ENCODE results near the gene ABCA2.

The ABCA2 gene

GRCh38 chr9:136994180-136994887 lies 33.7 kb downstream of the ABCA2 start:
- Histone ChIP-seq H3K9me3 (no peaks in the 10 kb centered on the region), H4K20me1 (peaks cover 24% of the 10 kb centered on the region), H3K27me3 (no peaks in the 10 kb centered on the region), H3K36me3 (peaks cover 15% of the 10 kb centered on the region), H3K4me2 (peak overlapping the region; percentile 99), H3K9ac (no peak overlapping the region), H3K4me1 (peaks cover 67% of the 10 kb centered on the region), H3K4me3 (no peak overlapping the region), H3K27ac (no peak overlapping the region)
- TF ChIP-seq Cebpa-rat (IDR thresholded peaks at IDR 0.05), result no peak

GRCh38 chr9:136992819-136993369 lies 35.1 kb downstream of the ABCA2 start:
- Histone ChIP-seq H3K4me1 (peaks cover 55% of the 10 kb centered on the region), H3K27me3 (no peaks in the 10 kb centered on the region; the same call in 1 of the 2 replicates), H3K9ac (peak overlapping the region; percentile 89), H3K4me2 (peak overlapping the region; percentile 99), H4K20me1 (peaks cover 24% of the 10 kb centered on the region), H3K9me3 (no peaks in the 10 kb centered on the region), H3K4me3 (peak overlapping the region; percentile 82), H3K36me3 (peaks cover 15% of the 10 kb centered on the region), H3K27ac (peak overlapping the region; percentile 87)
- TF ChIP-seq Cebpa-rat (IDR thresholded peaks at IDR 0.05), result no peak

- Histone ChIP-seq H3K27ac (peak within 1 kb of the TSS; percentile 87), H3K4me1 (peaks cover 48% of the 10 kb centered on the region)
- no peak for TF ChIP-seq Cebpa-rat (IDR thresholded peaks at IDR 0.05)
Measured at GRCh38 chr9:136991993-136992818, 35.8 kb downstream of the ABCA2 start, which contains the start of gene PAXX. PAXX (plus strand) TSS chr9:136992422; CDS start chr9:136992444, 22 bp downstream.

GRCh38 chr9:136990242-136990911 lies 37.7 kb downstream of the ABCA2 start:
- peaks cover 30% of the 10 kb centered on the region for H3K4me1 ChIP-seq
- no peak overlapping the region for H3K9ac ChIP-seq

More at GRCh38 chr9:136991993-136992818, 35.8 kb downstream of the ABCA2 start, which contains the start of gene PAXX:
- Histone ChIP-seq H4K20me1 (peaks cover 24% of the 10 kb centered on the region), H3K4me3 (peak within 1 kb of the TSS; percentile 82), H3K4me2 (peak within 1 kb of the TSS; percentile 99), H3K36me3 (peaks cover 15% of the 10 kb centered on the region), H3K9me3 (no peaks in the 10 kb centered on the region), H3K27me3 (peaks cover 1% of the 10 kb centered on the region), H3K9ac (peak within 1 kb of the TSS; percentile 89)

DNA sequence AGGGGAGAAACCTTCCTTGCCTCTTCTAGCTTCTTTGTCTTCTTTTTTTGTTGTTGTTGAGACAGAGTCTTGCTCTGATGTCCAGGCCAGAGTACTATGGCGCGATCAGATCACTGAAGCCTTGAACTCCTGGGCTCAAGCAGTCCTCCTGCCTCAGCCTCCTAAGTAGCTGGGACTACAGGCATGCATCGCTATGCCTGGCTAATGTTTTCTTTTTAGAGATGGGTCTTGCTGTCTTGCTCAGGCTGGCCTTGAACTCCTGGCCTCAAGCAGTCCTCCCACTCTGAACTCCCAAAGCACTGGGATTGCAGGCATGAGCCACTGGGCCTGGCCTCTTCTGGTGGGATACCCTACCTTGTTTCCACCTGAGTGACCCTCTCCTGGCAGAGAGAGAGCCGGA lies 39.2 kb downstream of the ABCA2 start:
- H3K4me3 ChIP-seq, result no peak overlapping the region
- no peak overlapping the region for H3K9ac ChIP-seq
- peaks cover 35% of the 10 kb centered on the region for H3K27me3 ChIP-seq
- H3K27ac ChIP-seq, result no peak overlapping the region
- H3K4me1 ChIP-seq, result peaks cover 20% of the 10 kb centered on the region
- peaks cover 14% of the 10 kb centered on the region for H4K20me1 ChIP-seq
- H3K9me3 ChIP-seq, result no peaks in the 10 kb centered on the region
- peaks cover 8% of the 10 kb centered on the region for H3K36me3 ChIP-seq
- no peak overlapping the region for H3K4me2 ChIP-seq
- TF ChIP-seq Cebpa-rat (IDR thresholded peaks at IDR 0.05), result no peak

More at GRCh38 chr9:136990242-136990911, 37.7 kb downstream of the ABCA2 start:
- no peaks in the 10 kb centered on the region for H3K9me3 ChIP-seq
- no peak for TF ChIP-seq Cebpa-rat (IDR thresholded peaks at IDR 0.05)
- no peak overlapping the region for H3K4me2 ChIP-seq
- no peak overlapping the region for H3K27ac ChIP-seq
- peaks cover 15% of the 10 kb centered on the region for H3K36me3 ChIP-seq
- H3K27me3 ChIP-seq, result peaks cover 20% of the 10 kb centered on the region
- H4K20me1 ChIP-seq, result peaks cover 19% of the 10 kb centered on the region
- H3K4me3 ChIP-seq, result no peak overlapping the region

- Histone ChIP-seq H3K9ac (no peak overlapping the region), H3K4me3 (no peak overlapping the region), H4K20me1 (no peaks in the 10 kb centered on the region), H3K4me1 (peaks cover 10% of the 10 kb centered on the region), H3K9me3 (no peaks in the 10 kb centered on the region), H3K27me3 (peaks cover 53% of the 10 kb centered on the region), H3K4me2 (no peak overlapping the region), H3K27ac (no peak overlapping the region), H3K36me3 (no peaks in the 10 kb centered on the region)
- TF ChIP-seq Cebpa-rat (IDR thresholded peaks at IDR 0.05), result no peak
Measured at GRCh38 chr9:136985853-136986252, 42.2 kb downstream of the ABCA2 start.

DNA sequence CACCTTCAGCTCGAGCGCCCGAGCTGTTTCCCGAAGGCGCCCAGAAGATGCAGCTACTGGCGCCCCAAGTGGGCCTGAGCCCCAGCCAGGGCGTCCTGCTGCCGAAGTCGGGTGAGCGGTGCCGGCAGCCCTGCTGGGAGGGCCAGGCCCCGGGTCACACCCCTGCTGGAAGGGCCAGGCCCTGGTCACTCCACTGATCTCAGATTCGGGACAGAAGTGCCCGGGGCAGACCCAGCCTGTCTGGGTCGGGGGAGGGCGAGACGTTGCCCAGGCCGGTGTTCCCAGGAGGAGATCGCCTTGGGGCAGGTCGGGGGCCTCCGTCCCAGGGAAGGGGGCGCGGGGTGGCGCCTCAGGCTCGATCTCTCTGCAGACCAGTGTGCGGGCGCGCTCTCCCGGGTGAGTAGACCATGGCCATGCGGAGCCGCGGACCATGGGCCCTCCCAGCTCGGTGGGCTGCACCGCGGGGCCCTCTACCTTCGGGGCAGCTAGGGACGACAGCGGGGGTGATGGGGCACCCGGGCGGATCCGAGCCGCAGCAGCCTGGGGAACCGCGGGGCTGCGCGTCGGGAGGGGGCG lies 42.9 kb downstream of the ABCA2 start:
- Histone ChIP-seq H3K4me1 (peaks cover 10% of the 10 kb centered on the region), H3K27ac (no peak overlapping the region), H3K4me3 (no peak overlapping the region), H4K20me1 (no peaks in the 10 kb centered on the region), H3K27me3 (peaks cover 53% of the 10 kb centered on the region), H3K4me2 (no peak overlapping the region), H3K9me3 (no peaks in the 10 kb centered on the region), H3K9ac (no peak overlapping the region), H3K36me3 (no peaks in the 10 kb centered on the region)
- TF ChIP-seq Cebpa-rat (IDR thresholded peaks at IDR 0.05), result no peak

DNA sequence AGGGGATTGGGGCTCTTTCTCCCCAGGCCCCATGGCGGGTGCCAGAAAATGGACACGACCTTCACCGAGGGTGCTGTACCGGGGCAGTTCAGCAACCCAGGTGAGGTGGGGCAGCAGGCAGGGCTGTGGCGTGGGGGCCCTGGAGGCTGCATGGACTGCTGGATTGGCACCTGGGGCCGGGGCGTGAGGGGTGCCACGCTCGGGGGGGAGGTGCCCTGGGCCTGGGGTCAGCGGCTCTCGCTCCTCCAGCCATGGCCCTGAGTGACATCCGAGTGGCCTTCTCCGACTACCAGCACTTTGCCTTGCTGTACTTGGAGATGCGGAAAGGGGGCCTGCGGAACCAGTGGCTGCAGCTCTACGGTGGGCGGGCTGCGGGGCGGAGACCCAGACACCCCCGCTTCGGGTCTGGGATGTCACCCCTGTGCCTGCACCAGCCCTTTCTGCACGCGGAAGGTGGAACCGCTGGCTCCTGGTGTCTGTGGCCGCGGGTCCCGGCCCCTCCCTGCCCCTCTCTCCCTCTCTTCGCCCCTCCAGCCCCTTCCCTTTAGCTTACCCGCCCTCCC lies 43.5 kb downstream of the ABCA2 start:
- H3K9ac ChIP-seq, result no peak overlapping the region
- peaks cover 53% of the 10 kb centered on the region for H3K27me3 ChIP-seq
- H3K4me3 ChIP-seq, result no peak overlapping the region
- H4K20me1 ChIP-seq, result no peaks in the 10 kb centered on the region
- no peak overlapping the region for H3K4me2 ChIP-seq
- H3K9me3 ChIP-seq, result no peaks in the 10 kb centered on the region
- peaks cover 15% of the 10 kb centered on the region for H3K4me1 ChIP-seq
- H3K27ac ChIP-seq, result no peak overlapping the region
- TF ChIP-seq Cebpa-rat (IDR thresholded peaks at IDR 0.05), result no peak
- no peaks in the 10 kb centered on the region for H3K36me3 ChIP-seq
